ENCODE data around the gene SLC38A10.

DNA sequence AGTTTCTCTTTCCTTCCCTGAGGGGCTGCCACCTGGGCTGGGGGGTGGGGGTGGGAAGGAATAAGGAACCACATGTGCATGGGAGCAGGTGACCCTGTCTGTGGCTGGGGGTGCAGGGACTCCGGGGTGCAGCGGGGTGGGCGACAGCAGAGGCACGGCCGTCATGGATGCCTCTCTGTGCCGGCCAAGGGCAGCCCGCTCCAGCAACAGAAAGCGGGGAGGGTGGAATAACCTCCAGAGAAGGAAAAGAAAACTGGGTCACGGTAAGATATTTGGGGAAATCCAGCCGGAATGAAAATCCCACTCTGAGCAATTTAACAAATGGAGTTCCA is 51.8 kb downstream of the SLC38A10 start:
- TF ChIP-seq CTCF (IDR thresholded peaks at IDR 0.05) (no peak), POLR2A (IDR thresholded peaks at IDR 0.05) (no peak)
